Stimulated activated CD8-positive, alpha-beta memory T cell treated with anti-CD3 and anti-CD28 coated beads, Interleukin-2, amount 100 ng/mL, for 48 hours (primary cell): Measurements from ENCODE around the gene PPARA.

Experiments
- DNase-seq, 2 donors: peaks; one replicate each; pipeline ENCODE4 v3.0.0-alpha.2; 2020; ENCODE audit warnings: low read depth in 2 of 2

PPARA gene

DNA sequence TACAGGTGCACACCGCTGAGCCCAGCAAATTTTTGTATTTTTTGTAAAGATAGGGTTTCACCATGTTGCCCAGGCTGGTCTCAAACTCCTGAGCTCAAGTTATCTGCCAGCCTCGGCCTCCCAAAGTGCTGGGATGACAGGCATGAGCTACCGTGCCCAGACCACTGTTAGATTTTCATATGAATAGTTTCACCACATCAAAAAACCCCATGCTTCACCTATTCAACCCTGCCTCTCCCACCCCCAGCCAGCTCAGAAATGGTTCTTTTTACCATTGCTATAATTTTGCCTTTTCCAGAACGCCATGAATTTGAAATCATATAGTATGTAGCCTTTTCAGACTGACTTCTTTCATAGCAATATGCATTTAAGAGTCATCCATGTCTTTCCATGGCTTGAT, 61.9 kb downstream of the PPARA start:
- DNase-seq: no peak

DNA sequence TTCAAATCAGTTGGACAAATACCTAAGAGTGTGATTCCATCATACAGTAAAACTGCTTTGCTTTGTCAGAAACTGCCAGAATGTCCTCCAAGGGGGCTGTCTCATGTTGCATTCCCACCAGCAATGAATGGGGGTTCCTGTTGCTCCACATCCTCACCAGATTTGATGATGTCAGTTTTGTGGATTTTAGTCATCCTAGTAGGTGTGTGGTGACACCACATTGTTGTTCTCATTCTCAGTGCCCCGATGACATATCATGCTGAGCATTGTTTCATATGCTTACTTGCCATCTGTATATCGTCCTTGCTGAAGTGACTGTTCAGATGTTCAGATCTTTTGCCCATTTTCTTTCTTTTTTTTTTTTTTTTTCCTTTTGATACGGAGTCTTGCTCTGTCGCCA, 62.7 kb downstream of the PPARA start:
- DNase-seq: no peak

DNA sequence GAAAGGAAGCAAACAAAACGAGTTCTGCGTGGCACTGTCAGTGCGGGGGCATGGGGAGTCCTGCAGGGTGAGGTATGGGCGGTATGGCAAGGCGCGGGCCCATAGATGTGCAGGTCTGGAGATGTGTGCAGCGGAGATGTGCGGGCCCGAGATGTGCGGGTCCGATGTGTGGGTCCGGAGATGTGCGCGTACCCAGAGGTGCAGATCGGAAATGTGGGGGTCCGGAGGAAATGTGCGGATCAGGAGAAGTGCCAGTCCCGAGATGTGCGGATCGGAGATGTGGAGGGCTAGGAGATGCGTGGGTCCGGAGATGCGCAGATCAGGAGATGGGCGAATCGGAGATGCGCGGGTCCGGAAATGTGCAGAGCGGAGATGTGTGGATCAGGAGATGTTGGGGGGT, 63.8 kb downstream of the PPARA start:
- no peak for DNase-seq

- no peak for DNase-seq
Observed at GRCh38 chr22:46214616-46215015, 64.3 kb downstream of the PPARA start.

GRCh38 chr22:46219636-46220035, 69.3 kb downstream of the PPARA start:
- no peak for DNase-seq

- no peak for DNase-seq
Observed at GRCh38 chr22:46220921-46221320, 70.6 kb downstream of the PPARA start.

GRCh38 chr22:46224044-46224897, 73.9 kb downstream of the PPARA start:
- DNase-seq: no peak

DNA sequence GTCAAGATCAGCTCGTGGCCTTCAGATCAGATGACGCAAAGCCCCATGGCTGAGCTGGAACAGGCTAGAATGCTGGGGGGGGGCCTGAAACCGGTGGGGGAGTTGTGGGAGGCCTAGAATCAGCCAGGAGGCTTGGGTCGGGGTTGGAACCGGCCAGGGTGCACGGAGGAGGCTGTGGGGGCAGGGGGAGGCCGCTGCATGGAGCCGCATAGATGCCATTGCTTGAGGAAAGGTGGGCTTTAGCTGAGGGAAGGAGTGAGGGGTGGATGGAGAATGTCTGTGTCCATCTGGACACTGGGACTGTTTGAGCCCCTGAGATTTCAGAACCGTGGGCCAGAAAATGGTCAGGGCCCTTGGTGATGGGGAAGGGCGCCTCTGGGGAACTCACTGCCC, 74.6 kb downstream of the PPARA start:
- DNase-seq: no peak

DNA sequence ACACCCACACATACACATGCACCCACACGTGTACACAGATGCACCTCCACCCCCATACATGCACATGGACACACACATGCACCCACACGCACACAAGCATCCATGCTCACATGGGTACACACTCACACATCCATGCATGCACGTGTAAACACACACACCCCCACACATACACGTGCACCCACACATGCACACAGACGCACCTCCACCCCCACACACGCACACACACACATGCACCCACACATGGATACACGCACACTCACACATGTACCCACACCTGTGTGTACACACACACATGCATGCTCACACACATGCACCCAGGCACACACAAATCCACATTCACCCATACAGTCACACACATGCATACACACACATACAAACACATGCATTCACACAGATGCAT, 75.3 kb downstream of the PPARA start:
- no peak for DNase-seq

DNA sequence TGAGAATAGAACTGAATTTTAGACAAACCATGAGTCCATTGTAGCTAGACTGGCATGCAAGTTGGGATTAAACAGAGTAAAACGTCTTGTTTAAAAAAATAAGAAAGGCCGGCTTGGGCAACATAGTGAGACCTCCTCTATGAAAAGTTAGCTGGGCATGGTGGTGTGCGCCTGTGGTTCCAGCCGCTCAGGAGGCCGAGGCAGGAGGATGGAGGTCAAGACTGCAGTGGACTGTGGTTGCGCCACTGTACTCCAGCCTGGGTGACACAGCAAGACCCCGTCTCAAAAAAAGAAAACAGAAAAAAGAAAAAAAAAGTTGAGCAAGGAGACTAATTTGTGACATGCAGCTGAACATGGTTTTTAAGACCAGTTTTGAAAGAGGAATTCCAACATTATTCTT, 76.3 kb downstream of the PPARA start:
- no peak for DNase-seq

- DNase-seq: no peak
Observed at GRCh38 chr22:46229701-46230100, 79.4 kb downstream of the PPARA start.

DNA sequence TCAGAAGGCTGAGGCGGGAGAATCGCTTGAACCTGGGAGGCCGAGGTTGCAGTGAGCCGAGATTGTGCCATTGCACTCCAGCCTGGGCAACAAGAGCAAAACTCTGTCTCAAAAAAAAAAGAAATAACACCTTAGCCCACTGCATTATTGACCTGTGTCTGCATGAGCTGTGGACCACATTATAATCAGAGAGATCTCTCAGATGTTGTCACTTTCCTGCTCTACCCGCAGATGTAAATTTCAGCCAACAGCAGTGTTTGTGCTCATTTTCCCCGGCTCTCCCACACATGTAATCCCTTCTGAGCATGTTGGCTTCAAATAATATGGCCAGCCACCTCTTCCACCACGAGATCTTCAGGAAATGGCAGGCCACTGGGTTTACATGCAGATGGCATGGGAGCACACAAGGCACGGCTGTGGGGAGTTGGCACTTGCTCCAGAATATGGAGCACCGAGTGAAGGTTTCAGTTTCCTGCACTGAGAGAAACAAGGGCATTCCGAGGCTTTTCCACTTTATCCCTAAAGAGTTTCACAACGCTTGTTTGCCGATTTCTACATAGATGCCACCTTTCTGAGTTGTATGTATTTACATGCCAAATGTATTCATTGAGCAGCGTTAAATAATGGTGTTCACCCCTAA, 80.1 kb downstream of the PPARA start:
- no peak for DNase-seq

DNA sequence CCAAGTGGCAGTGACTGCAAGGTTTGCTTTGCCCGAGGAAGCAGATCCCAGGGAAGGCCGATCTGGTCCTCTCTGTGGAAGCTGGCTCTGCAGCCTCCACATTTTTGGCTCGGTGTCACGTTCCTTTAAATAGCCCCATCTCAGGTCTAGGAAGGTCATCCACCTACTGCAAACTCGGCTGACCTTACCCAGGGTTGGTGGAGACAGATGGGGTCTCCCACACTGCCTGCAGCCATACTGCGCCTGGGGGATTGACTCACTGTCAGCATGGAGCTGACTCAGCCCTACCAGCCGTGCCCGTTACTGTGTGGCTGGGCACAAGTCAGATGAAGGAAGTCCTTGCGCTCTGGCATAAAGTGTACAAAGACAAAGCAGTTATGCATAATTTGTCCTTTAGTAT, 82.9 kb downstream of the PPARA start:
- DNase-seq: no peak

DNA sequence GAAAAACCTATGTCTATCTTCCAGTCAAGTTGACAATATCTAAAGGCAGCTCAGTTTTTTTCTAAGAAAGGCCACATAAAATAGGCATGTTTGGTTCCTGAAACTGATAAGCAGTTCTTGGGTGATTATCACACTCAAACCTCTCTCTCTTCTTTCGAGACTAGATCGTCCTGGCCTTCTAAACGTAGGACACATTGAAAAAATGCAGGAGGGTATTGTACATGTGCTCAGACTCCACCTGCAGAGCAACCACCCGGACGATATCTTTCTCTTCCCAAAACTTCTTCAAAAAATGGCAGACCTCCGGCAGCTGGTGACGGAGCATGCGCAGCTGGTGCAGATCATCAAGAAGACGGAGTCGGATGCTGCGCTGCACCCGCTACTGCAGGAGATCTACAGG, 84.6 kb downstream of the PPARA start:
- no peak for DNase-seq

- DNase-seq: no peak
Observed at GRCh38 chr22:46237453-46238124, 87.3 kb downstream of the PPARA start.

GRCh38 chr22:46238541-46238940, 88.2 kb downstream of the PPARA start:
- no peak for DNase-seq

- DNase-seq: no peak
Observed at GRCh38 chr22:46239261-46240048, 89.1 kb downstream of the PPARA start.

DNA sequence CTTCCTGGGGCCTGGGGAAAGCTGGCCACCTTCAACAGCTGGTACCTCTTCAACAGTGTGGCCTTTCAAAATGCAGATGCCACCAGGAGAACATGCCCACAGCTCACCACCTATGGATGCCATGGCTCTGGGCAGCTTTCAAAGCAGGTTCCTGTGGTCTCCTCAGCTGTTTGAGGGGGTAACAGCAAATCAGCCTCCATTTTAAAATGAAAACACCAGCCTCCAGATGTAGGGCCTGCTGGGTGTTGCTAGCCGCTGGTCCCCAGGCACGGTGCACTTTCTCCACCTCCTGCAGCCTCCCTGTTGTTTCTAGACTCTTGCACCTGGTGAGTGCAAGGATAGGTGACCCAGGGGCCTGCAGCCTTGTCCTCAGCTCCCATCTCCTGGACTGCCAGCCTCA, 89.7 kb downstream of the PPARA start:
- no peak for DNase-seq

- no peak for DNase-seq
Observed at GRCh38 chr22:46240506-46240905, 90.2 kb downstream of the PPARA start.

- DNase-seq: no peak
Observed at GRCh38 chr22:46240907-46241306, 90.6 kb downstream of the PPARA start.

DNA sequence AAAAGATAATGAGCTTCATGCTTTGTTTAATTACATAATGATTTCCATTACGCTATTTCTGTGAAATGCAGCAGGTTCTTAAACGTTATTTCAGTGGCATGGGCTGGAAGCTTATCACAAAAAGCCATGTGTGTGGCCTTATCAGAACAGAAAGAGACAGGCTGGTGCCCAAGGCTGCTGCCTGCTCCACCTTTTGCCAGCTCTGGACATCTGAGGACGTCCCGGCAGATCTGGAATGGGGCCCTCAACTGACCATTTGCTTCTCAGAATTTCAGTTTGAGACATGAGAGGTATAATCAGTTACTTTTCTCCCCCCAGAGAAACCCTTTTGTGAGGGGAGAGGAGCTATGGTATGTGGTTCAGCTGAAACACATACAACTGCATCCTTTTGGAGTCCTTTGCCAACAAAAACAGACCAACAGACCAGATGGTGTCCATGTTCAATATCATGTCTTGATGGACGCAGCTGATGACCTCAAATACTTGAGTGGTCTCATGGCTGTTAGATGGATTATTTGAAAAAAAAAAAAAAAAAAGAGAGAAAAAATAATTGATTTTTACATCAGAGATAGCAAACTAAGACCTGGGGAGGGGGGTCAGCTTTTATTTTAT, 91.2 kb downstream of the PPARA start:
- DNase-seq: no peak

GRCh38 chr22:46242076-46242475, 91.8 kb downstream of the PPARA start:
- no peak for DNase-seq
